ENCODE measurements around the gene RPS6KA3. TPM values are rescaled to one million over a fixed set of nuclear protein-coding genes. Genes with fewer than 3 reads are reported as not detected.

The RPS6KA3 gene
- total RNA-seq, 1 experiment from 2014 or later: 14.6 TPM

- H3K36me3 Mint-ChIP-seq: 0 out of 2 replicates have a peak, but pooled peaks cover under 1% of the 10 kb centered on the region
- no peaks in the 10 kb centered on the region for H3K27me3 Mint-ChIP-seq (ENCODE audit: low read depth)
- DNase-seq (ENCODE audit: low spot score) (no peak), ATAC-seq (no peak)
- ChIA-PET CTCF (no interaction called here), POLR2A (no interaction called here)
- no peak for TF ChIP-seq STAT6 (CRISPR knock-in tag; conservative IDR thresholded peaks at IDR 0.05; ENCODE audit: low read depth)
- H3K9me3 Mint-ChIP-seq: no peaks in the 10 kb centered on the region
- H3K27ac Mint-ChIP-seq: no peak overlapping the region
- no peak overlapping the region for H3K4me3 Mint-ChIP-seq
- no peaks in the 10 kb centered on the region for H3K4me1 Mint-ChIP-seq
These were observed 119.1 kb downstream of the RPS6KA3 start for GRCh38 chrX:20147561-20147960.

GRCh38 chrX:20144491-20144890, 122.2 kb downstream of the RPS6KA3 start:
- H3K36me3 Mint-ChIP-seq: peaks cover 8% of the 10 kb centered on the region; the same call in 1 of the 2 replicates
- H3K27me3 Mint-ChIP-seq (ENCODE audit: low read depth): no peaks in the 10 kb centered on the region
- H3K4me3 Mint-ChIP-seq: no peak overlapping the region
- no peak overlapping the region for H3K27ac Mint-ChIP-seq
- no peak for DNase-seq (ENCODE audit: low spot score)
- ChIA-PET CTCF (no interaction called here), POLR2A (no interaction called here)
- ATAC-seq: no peak
- H3K9me3 Mint-ChIP-seq: no peaks in the 10 kb centered on the region
- H3K4me1 Mint-ChIP-seq: peaks cover 10% of the 10 kb centered on the region
- TF ChIP-seq ATF3 (CRISPR knock-in tag; conservative IDR thresholded peaks at IDR 0.05) (no peak), ZSCAN18 (CRISPR knock-in tag; IDR thresholded peaks at IDR 0.05) (no peak), NR1H2 (CRISPR knock-in tag; IDR thresholded peaks at IDR 0.05) (no peak), MLX (CRISPR knock-in tag; IDR thresholded peaks at IDR 0.05) (no peak), EMX1 (CRISPR knock-in tag; IDR thresholded peaks at IDR 0.05) (no peak), STAT6 (CRISPR knock-in tag; conservative IDR thresholded peaks at IDR 0.05; ENCODE audit: low read depth) (no peak), FOXJ3 (CRISPR knock-in tag; IDR thresholded peaks at IDR 0.05; ENCODE audit: borderline replicate concordance) (no peak), RORB (CRISPR knock-in tag; IDR thresholded peaks at IDR 0.05) (no peak)

GRCh38 chrX:20143561-20143960, 123.1 kb downstream of the RPS6KA3 start:
- no peak overlapping the region for H3K27ac Mint-ChIP-seq
- POLR2A ChIA-PET: no interaction called here
- DNase-seq (ENCODE audit: low spot score): no peak
- H3K4me1 Mint-ChIP-seq: peaks cover 14% of the 10 kb centered on the region
- peaks cover 14% of the 10 kb centered on the region for H3K36me3 Mint-ChIP-seq
- no peaks in the 10 kb centered on the region for H3K27me3 Mint-ChIP-seq (ENCODE audit: low read depth)
- H3K4me3 Mint-ChIP-seq: no peak overlapping the region
- ATAC-seq: no peak
- no peaks in the 10 kb centered on the region for H3K9me3 Mint-ChIP-seq
- CTCF ChIA-PET: no interaction called here
- TF ChIP-seq ZNF281 (CRISPR knock-in tag; IDR thresholded peaks at IDR 0.05) (no peak), USF1 (CRISPR knock-in tag; IDR thresholded peaks at IDR 0.05) (no peak), ZNF512 (CRISPR knock-in tag; IDR thresholded peaks at IDR 0.05; ENCODE audit: borderline replicate concordance) (no peak), NR2C2 (CRISPR knock-in tag; IDR thresholded peaks at IDR 0.05) (no peak), ZNF138 (CRISPR knock-in tag; conservative IDR thresholded peaks at IDR 0.05) (no peak), KAT7 (CRISPR knock-in tag; IDR thresholded peaks at IDR 0.05; ENCODE audit: borderline replicate concordance) (no peak), ZNF416 (CRISPR knock-in tag; IDR thresholded peaks at IDR 0.05) (no peak), FOXP4 (CRISPR knock-in tag; IDR thresholded peaks at IDR 0.05) (no peak)
